Lower lobe of right lung (tissue), 2 donors: ENCODE measurements around the gene ADGRL2. TPM values are rescaled to one million over a fixed set of nuclear protein-coding genes. Genes with fewer than 3 reads are reported as not detected.

Experiments
- ATAC-seq, 2 donors: fragments of 200-7000 bp; cut with Tn5 transposase; one replicate each; pipeline ENCODE4 v1.9.1; 2020 to 2022; ENCODE audit warnings: mild to moderate bottlenecking in 2 of 2, moderate library complexity in 2 of 2
- DNase-seq: peaks from one replicate; pipeline ENCODE4 v3.0.0-alpha.2; 2020
- H3K27ac ChIP-seq: fragments of 200-600 bp; one replicate; pipeline ENCODE4 v1.8.0; 2022
- H3K27me3 ChIP-seq: fragments of 200-600 bp; one replicate; pipeline ENCODE4 v1.8.0; 2022; ENCODE audit warnings: low read depth
- H3K36me3 ChIP-seq: fragments of 200-600 bp; one replicate; pipeline ENCODE4 v1.8.0; 2022; ENCODE audit warnings: mild to moderate bottlenecking
- H3K4me1 ChIP-seq: fragments of 200-600 bp; one replicate; pipeline ENCODE4 v1.8.0; 2022
- H3K4me3 ChIP-seq: fragments of 200-600 bp; one replicate; pipeline ENCODE4 v1.8.0; 2022; ENCODE audit warnings: mild to moderate bottlenecking
- H3K9me3 ChIP-seq: fragments of 200-600 bp; one replicate; pipeline ENCODE4 v1.8.0; 2022
- CTCF ChIP-seq: fragments of 200-600 bp; IDR thresholded peaks from one replicate; pipeline ENCODE4 v1.8.0; 2022; ENCODE audit warnings: antibody characterized with exemption, mild to moderate bottlenecking
- intact Hi-C: fragments of 100-400 bp; cut with DNase I; formaldehyde crosslinking; loops from one replicate; pipeline ENCODE4 v1.11.0; 2022
- total RNA-seq: library from RNA; stranded (reverse); fragmentation: NEBNext Ultra II Directional; extraction: Animal tissue kit (Norgen Biotek cat#: 25700); gene quantifications from one replicate; pipeline ENCODE4 v1.2.1, GENCODE V29; 2021
- donor health status: DM: no; HTN: yes; CAD: no; lungs with severe emphysema.

ADGRL2 gene
- total RNA-seq, 1 donor from 2014 or later: 97.9 TPM

GRCh38 chr1:81978945-81979344 is 178.2 kb downstream of the ADGRL2 start:
- no peak overlapping the region for H3K4me3 ChIP-seq
- no peaks in the 10 kb centered on the region for H3K27me3 ChIP-seq
- peaks cover 6% of the 10 kb centered on the region for H3K36me3 ChIP-seq
- no peak overlapping the region for H3K27ac ChIP-seq
- no peaks in the 10 kb centered on the region for H3K4me1 ChIP-seq
- TF ChIP-seq CTCF: no peak
- intact Hi-C loops: no loop called here
- DNase-seq (no peak), ATAC-seq (no peak)
- H3K9me3 ChIP-seq: no peaks in the 10 kb centered on the region

DNA sequence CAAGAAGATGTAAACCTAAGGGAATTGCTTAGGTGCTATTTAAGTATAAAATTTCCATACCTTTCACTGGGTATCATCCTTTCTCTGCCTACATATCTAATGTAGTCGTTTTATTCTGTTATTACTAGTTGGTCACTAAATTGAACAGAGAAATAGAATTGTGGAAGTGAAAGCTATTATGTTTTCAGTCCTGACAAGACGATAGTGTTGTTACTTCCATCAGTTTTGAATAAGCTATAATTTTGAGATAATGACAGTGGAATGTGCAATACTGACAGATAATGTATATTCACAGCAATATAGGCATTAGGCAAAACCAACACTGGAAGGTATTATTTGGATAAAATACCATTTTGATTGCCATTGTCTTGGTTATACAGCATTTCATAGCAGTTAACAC is 181.8 kb downstream of the ADGRL2 start:
- Histone ChIP-seq H3K9me3 (no peaks in the 10 kb centered on the region), H3K27ac (no peak overlapping the region), H3K36me3 (peaks cover 22% of the 10 kb centered on the region), H3K4me3 (no peak overlapping the region), H3K4me1 (no peaks in the 10 kb centered on the region), H3K27me3 (no peaks in the 10 kb centered on the region)
- intact Hi-C loops: no loop called here
- ATAC-seq: no peak
- DNase-seq: no peak
- no peak for TF ChIP-seq CTCF

DNA sequence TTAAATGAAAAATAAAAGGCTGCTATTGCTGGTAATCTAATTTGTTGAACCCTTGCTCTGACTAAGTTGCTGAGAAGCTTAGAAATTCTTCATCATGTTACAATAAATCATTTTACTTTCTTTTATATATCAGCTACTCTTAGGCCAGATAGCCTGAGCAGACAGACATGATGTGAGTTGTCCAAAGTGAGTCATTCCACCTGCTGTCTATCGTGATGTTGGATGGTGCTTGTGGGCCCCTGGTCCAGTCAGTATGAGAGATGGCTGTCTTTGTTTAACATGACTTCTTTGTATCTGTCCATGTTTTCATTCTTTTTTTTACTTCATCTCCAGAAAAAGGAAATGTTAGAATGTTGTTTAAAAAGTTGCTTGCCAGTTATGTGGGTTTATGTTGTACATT is 188.8 kb downstream of the ADGRL2 start:
- intact Hi-C loops: no loop called here
- TF ChIP-seq CTCF: no peak
- no peaks in the 10 kb centered on the region for H3K9me3 ChIP-seq
- DNase-seq (no peak), ATAC-seq (no peak)
- H3K36me3 ChIP-seq: peaks cover 45% of the 10 kb centered on the region
- no peak overlapping the region for H3K27ac ChIP-seq
- H3K27me3 ChIP-seq: no peaks in the 10 kb centered on the region
- no peaks in the 10 kb centered on the region for H3K4me1 ChIP-seq
- no peak overlapping the region for H3K4me3 ChIP-seq

GRCh38 chr1:81990241-81990640 is 189.5 kb downstream of the ADGRL2 start:
- no peak overlapping the region for H3K27ac ChIP-seq
- no peak overlapping the region for H3K4me3 ChIP-seq
- intact Hi-C loops: no loop called here
- peaks cover 39% of the 10 kb centered on the region for H3K36me3 ChIP-seq
- DNase-seq (no peak), ATAC-seq (no peak)
- H3K9me3 ChIP-seq: no peaks in the 10 kb centered on the region
- no peaks in the 10 kb centered on the region for H3K27me3 ChIP-seq
- no peaks in the 10 kb centered on the region for H3K4me1 ChIP-seq
- no peak for TF ChIP-seq CTCF

DNA sequence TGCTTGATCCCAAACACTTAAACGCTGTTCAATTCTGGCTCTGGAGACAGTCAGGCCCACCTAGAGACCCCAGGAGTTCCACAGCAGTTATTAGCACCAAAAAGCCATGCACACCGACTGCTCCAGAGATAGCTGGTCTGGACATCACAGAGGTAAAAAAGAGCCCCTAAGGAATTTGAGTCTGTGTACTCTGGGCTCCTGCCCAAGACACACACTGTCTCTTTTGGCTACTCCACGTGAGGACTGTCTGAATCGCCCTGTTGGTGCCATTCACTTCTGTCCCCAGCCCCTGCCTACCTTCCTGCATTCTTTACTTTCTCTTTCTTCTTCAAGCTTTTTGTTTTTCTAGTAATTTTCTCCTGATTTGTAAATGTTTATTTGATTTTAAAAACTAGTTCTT is 197.4 kb downstream of the ADGRL2 start:
- H3K4me1 ChIP-seq: no peaks in the 10 kb centered on the region
- H3K27ac ChIP-seq: no peak overlapping the region
- ATAC-seq (peak in 1 of 2 donors; percentile 54), DNase-seq (no peak)
- TF ChIP-seq CTCF: no peak
- H3K36me3 ChIP-seq: no peaks in the 10 kb centered on the region
- no peaks in the 10 kb centered on the region for H3K9me3 ChIP-seq
- no peak overlapping the region for H3K4me3 ChIP-seq
- intact Hi-C loops: no loop called here
- no peaks in the 10 kb centered on the region for H3K27me3 ChIP-seq

DNA sequence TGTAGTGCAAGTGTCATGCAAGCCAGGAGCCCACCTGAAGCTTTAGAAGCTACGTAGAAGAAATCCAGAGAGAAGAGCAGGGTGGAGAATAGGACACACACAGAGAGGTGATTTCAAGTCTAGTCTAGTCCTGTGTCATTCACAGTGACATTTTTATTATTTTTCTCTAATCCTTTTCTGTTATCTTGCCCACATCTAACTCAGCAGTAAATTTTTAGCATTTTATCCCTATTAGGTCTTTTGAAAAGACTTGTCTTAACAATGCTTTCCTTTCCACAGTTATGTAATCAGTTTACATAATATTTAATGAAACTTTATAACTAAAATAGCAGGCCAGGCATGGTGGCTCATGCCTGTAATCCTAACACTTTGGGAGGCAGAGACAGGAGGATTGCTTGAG is 198.6 kb downstream of the ADGRL2 start:
- H3K36me3 ChIP-seq: no peaks in the 10 kb centered on the region
- ATAC-seq: no peak
- no peaks in the 10 kb centered on the region for H3K9me3 ChIP-seq
- intact Hi-C loops: no loop called here
- H3K4me3 ChIP-seq: no peak overlapping the region
- H3K27me3 ChIP-seq: no peaks in the 10 kb centered on the region
- H3K4me1 ChIP-seq: no peaks in the 10 kb centered on the region
- no peak for DNase-seq
- TF ChIP-seq CTCF: no peak
- no peak overlapping the region for H3K27ac ChIP-seq
